Stimulated activated effector memory CD8-positive, alpha-beta T cell treated with anti-CD3 and anti-CD28 coated beads, Interleukin-12 subunit alpha, Interleukin-12 subunit beta, amount 100 ng/mL, for 72 hours (primary cell): Measurements from ENCODE around the gene C2CD2.

Source experiments
- ATAC-seq: fragments of 150-1000 bp; cut with Tn5 transposase; 2 replicates; pipeline ENCODE4 v1.10.0; 2021
- DNase-seq, 2 donors: peaks; one replicate each; pipeline ENCODE4 v3.0.0; 2021 to 2022; ENCODE audit warnings: low spot score in 2 of 2
- H3K27ac Mint-ChIP-seq: one replicate; pipeline ENCODE4 v1.8.0; 2022; ENCODE audit warnings: mild to moderate bottlenecking, mixed read lengths
- H3K36me3 Mint-ChIP-seq: one replicate; pipeline ENCODE4 v1.8.0; 2022; ENCODE audit warnings: mild to moderate bottlenecking, mixed read lengths
- H3K4me1 Mint-ChIP-seq: one replicate; pipeline ENCODE4 v1.8.0; 2022; ENCODE audit warnings: mixed read lengths
- H3K4me3 Mint-ChIP-seq: one replicate; pipeline ENCODE4 v1.8.0; 2022; ENCODE audit warnings: mild to moderate bottlenecking, mixed read lengths
- H3K9me3 Mint-ChIP-seq: one replicate; pipeline ENCODE4 v1.8.0; 2022; ENCODE audit warnings: mixed read lengths

C2CD2 gene

DNA sequence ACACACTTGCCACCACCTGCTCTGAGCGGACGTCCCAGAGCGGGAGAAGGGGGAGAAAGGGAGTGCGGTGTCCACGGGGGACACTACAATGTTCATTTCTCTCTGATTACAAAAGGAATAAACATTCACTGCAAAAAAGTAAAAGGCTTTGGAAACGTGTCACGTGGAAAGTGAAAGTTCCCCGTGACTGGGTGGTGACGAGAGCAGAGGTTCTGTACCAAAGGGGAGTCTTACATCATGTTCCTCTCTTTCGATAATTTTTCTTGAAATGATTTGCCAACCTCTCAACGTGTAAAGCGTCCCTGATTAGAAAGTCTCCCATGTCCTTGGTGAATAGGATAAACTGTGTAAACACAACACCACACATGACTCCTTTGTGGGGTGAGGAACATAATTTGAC lies 52.7 kb downstream of the C2CD2 start:
- DNase-seq (no peak), ATAC-seq (peak; percentile 27)
- peaks cover 1% of the 10 kb centered on the region for H3K36me3 Mint-ChIP-seq
- no peaks in the 10 kb centered on the region for H3K9me3 Mint-ChIP-seq
- peak overlapping the region; percentile 54 for H3K27ac Mint-ChIP-seq
- peaks cover 27% of the 10 kb centered on the region for H3K4me1 Mint-ChIP-seq
- H3K4me3 Mint-ChIP-seq: no peak overlapping the region

- H3K27ac Mint-ChIP-seq: peak overlapping the region; percentile 54
- peaks cover 32% of the 10 kb centered on the region for H3K4me1 Mint-ChIP-seq
- no peaks in the 10 kb centered on the region for H3K9me3 Mint-ChIP-seq
- H3K36me3 Mint-ChIP-seq: no peaks in the 10 kb centered on the region
- no peak for ATAC-seq
- DNase-seq: no peak
- H3K4me3 Mint-ChIP-seq: no peak overlapping the region
These were observed 53.4 kb downstream of the C2CD2 start for GRCh38 chr21:41900401-41900800.

DNA sequence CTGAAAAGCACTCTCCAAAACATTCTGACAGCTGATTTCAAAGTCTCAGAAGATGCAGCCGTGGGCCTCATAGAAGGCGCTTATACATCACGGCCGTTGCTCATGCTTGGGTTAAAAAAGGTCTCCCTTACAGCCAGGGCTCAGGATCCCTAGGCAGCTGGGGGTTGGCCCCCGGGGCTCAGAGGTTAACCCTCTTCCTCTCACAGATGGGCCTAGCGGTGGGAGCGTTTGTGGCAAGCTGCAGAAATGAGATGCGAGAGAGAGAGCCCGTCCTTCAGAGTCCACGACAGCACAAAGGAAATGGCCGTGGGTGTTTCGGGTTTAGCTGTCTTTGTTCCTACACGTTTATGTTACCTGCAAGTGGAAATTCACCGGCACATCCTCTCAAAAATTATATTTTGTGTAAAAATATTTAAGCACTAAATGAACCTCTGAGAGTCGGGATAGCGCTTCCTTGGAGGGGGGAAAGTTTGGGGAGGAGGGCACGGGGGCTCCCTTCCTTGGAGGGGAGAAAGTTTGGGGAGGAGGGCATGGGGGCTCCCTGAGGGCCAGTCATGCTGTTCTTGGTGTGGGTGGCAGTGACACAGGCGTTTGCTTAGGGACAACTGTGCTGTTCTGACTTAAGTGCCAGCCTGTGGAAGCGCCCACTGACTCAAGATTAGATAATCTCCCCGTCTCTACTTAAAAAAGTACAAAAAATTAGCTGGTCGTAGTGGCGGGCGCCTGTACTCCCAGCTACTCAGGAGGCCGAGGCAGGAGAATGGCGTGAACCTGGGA lies 54.2 kb downstream of the C2CD2 start:
- Mint-ChIP-seq H3K9me3 (no peaks in the 10 kb centered on the region), H3K4me3 (peak overlapping the region; percentile 49), H3K36me3 (no peaks in the 10 kb centered on the region), H3K4me1 (peaks cover 32% of the 10 kb centered on the region), H3K27ac (peak overlapping the region; percentile 86)
- peak; percentile 42 to 72 for DNase-seq
- peak; percentile 93 for ATAC-seq

DNA sequence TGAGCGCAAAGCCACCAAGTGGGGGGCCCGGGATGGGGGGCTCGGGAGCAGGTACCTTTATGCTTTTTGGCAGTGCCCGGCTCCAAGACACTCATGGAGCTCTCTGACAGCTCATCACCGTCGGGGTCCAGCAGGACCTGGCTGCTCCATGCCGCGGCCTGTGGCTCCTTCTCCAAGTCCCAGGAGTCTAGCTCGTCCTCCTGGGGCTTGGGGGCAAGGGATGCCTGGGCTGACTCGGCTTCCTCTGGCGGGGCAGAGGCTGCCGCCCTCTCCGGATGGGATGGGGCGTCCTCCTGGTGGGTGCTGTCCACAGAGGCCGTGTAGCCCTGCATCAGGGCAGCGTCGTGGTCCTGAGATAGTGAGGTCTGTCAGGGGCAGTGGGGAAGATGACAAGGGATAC lies 54.8 kb downstream of the C2CD2 start:
- peak overlapping the region; percentile 49 for H3K4me3 Mint-ChIP-seq

DNA sequence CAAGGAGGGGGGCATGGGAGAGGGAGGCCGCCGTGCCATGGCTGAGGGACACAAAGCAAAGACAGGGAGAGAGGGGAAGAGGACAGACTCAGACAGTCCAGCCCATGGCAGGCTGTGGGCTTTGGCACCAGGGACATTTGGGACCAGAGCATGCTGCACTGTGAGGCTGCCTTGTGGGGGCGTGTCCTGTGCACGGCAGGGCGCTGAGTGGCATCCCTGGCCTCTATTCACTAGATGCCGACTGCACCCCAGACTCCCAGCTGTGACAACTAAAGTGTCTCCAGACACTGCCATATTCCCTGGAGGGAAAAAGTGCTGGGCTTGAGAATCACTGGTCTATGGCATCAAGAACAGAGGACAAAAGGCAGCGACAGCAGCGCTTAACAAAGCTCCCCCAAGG lies 56.1 kb downstream of the C2CD2 start:
- ATAC-seq: no peak
- H3K4me3 Mint-ChIP-seq: no peak overlapping the region
- no peak for DNase-seq
- H3K36me3 Mint-ChIP-seq: no peaks in the 10 kb centered on the region
- H3K27ac Mint-ChIP-seq: peak overlapping the region; percentile 54
- peaks cover 32% of the 10 kb centered on the region for H3K4me1 Mint-ChIP-seq
- H3K9me3 Mint-ChIP-seq: no peaks in the 10 kb centered on the region

More for the DNA sequence above, 54.8 kb downstream of the C2CD2 start:
- ATAC-seq (no peak), DNase-seq (no peak)
- Mint-ChIP-seq H3K27ac (peak overlapping the region; percentile 86), H3K36me3 (no peaks in the 10 kb centered on the region), H3K4me1 (peaks cover 32% of the 10 kb centered on the region), H3K9me3 (no peaks in the 10 kb centered on the region)

DNA sequence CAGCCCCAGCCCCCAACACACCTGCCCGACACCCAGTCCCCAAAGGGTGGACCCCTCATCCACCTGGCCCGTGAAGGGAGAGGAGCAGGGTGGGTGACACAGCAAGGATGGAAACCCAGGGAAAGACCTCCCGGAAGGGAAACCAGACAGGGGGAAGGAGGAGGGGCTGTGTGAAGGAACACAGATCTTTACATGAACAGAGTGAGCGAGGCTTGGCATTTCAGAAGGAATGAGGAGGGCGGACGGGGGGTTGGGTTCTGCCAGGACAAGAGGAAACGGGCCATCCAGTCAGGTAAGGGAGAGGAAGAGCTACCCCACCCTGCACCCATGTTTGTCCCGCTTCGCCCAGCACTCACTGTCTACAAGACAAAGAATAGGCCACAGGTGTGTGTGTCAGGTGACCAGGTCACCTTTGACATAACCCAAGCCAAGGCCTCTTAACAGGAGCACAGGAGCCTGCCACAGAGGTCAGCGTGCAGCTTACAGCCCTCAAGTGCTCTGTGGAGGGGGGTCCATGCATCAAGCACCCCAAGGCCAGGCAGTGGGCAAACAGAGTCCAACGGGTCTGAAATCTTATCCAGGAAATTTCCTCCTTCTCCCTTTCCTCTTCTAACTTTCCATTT lies 56.7 kb downstream of the C2CD2 start:
- no peak for DNase-seq
- no peak for ATAC-seq
- Mint-ChIP-seq H3K27ac (no peak overlapping the region), H3K9me3 (no peaks in the 10 kb centered on the region), H3K36me3 (no peaks in the 10 kb centered on the region), H3K4me1 (peaks cover 32% of the 10 kb centered on the region), H3K4me3 (no peak overlapping the region)

- Mint-ChIP-seq H3K9me3 (no peaks in the 10 kb centered on the region), H3K36me3 (no peaks in the 10 kb centered on the region), H3K4me3 (no peak overlapping the region), H3K4me1 (peaks cover 25% of the 10 kb centered on the region), H3K27ac (peak overlapping the region; percentile 38)
- DNase-seq (no peak), ATAC-seq (no peak)
These were observed 58.0 kb downstream of the C2CD2 start for GRCh38 chr21:41895643-41896493.

- DNase-seq (no peak), ATAC-seq (no peak)
- H3K36me3 Mint-ChIP-seq: no peaks in the 10 kb centered on the region
- no peak overlapping the region for H3K4me3 Mint-ChIP-seq
- H3K4me1 Mint-ChIP-seq: peaks cover 20% of the 10 kb centered on the region
- no peaks in the 10 kb centered on the region for H3K9me3 Mint-ChIP-seq
- H3K27ac Mint-ChIP-seq: no peak overlapping the region
These were observed 58.8 kb downstream of the C2CD2 start for GRCh38 chr21:41894922-41895557.

- H3K4me3 Mint-ChIP-seq: no peak overlapping the region
- no peaks in the 10 kb centered on the region for H3K36me3 Mint-ChIP-seq
- no peak for DNase-seq
- H3K4me1 Mint-ChIP-seq: peaks cover 18% of the 10 kb centered on the region
- no peaks in the 10 kb centered on the region for H3K9me3 Mint-ChIP-seq
- no peak for ATAC-seq
- no peak overlapping the region for H3K27ac Mint-ChIP-seq
These were observed 59.3 kb downstream of the C2CD2 start for GRCh38 chr21:41894511-41894910.

DNA sequence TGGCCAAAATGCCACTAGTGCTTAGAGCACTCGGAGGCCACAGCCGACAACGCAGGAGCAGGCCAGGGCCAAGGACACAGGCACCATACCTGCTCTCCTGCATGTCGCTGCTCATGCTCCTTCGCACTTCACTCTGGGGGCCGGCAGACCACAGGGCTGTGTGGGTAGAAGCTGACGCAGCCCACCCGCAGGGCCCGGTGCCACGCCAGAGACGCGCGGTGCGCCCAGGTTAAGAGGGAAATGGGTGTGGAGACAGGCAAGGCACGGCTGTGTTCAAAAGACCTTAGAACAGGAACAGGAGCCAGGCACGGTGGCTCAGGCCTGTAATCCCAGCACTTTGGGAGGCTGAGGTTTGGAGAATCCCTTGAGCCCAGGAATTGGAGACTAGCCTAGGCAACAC lies 61.1 kb downstream of the C2CD2 start:
- ATAC-seq (no peak), DNase-seq (no peak)
- Mint-ChIP-seq H3K4me3 (no peak overlapping the region), H3K4me1 (peaks cover 6% of the 10 kb centered on the region), H3K9me3 (no peaks in the 10 kb centered on the region), H3K27ac (no peak overlapping the region), H3K36me3 (no peaks in the 10 kb centered on the region)

DNA sequence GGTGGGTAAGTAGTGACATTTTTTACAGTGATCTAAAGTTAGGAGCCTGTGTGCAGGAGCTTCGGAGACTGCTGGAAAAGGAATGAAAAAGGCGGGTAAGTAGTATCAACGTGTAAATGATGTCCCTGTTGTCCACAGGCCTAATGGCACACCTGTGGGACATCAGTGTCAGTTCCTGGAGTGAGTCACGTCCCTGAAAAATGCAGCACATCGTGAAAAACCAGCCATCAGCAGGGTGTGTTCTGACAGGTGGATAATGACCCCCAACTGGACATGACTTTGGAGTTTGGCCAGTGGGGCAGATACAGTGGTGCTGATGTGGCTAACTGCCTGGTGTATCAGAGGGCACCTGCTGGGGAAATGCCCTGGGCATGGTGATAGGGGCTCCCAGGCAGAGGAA lies 62.7 kb downstream of the C2CD2 start:
- Mint-ChIP-seq H3K36me3 (no peaks in the 10 kb centered on the region), H3K27ac (no peak overlapping the region), H3K4me3 (no peak overlapping the region), H3K4me1 (peaks cover 5% of the 10 kb centered on the region), H3K9me3 (no peaks in the 10 kb centered on the region)
- DNase-seq (no peak), ATAC-seq (no peak)

GRCh38 chr21:41890355-41890754 lies 63.5 kb downstream of the C2CD2 start:
- no peak overlapping the region for H3K4me3 Mint-ChIP-seq
- H3K4me1 Mint-ChIP-seq: no peaks in the 10 kb centered on the region
- no peak for ATAC-seq
- DNase-seq: no peak
- no peaks in the 10 kb centered on the region for H3K36me3 Mint-ChIP-seq
- H3K9me3 Mint-ChIP-seq: no peaks in the 10 kb centered on the region
- no peak overlapping the region for H3K27ac Mint-ChIP-seq

GRCh38 chr21:41888749-41889376 lies 65.0 kb downstream of the C2CD2 start:
- H3K27ac Mint-ChIP-seq: no peak overlapping the region
- H3K36me3 Mint-ChIP-seq: no peaks in the 10 kb centered on the region
- H3K4me1 Mint-ChIP-seq: no peaks in the 10 kb centered on the region
- DNase-seq: no peak
- no peak for ATAC-seq
- H3K9me3 Mint-ChIP-seq: no peaks in the 10 kb centered on the region
- no peak overlapping the region for H3K4me3 Mint-ChIP-seq

- Mint-ChIP-seq H3K27ac (no peak overlapping the region), H3K36me3 (no peaks in the 10 kb centered on the region), H3K9me3 (no peaks in the 10 kb centered on the region), H3K4me1 (no peaks in the 10 kb centered on the region), H3K4me3 (no peak overlapping the region)
- ATAC-seq (no peak), DNase-seq (no peak)
These were observed 66.2 kb downstream of the C2CD2 start for GRCh38 chr21:41887667-41888066.

GRCh38 chr21:41886328-41886727 lies 67.5 kb downstream of the C2CD2 start:
- DNase-seq (no peak), ATAC-seq (no peak)
- Mint-ChIP-seq H3K36me3 (no peaks in the 10 kb centered on the region), H3K4me3 (no peak overlapping the region), H3K27ac (no peak overlapping the region), H3K9me3 (no peaks in the 10 kb centered on the region), H3K4me1 (no peaks in the 10 kb centered on the region)
